Esophagus muscularis mucosa (tissue), 4 donors: ENCODE results near the gene CELF4. TPM values are rescaled to one million over a fixed set of nuclear protein-coding genes. Genes with fewer than 3 reads are reported as not detected.

Experiments
- DNase-seq: peaks from one replicate; pipeline ENCODE4 v3.0.0-alpha.2; 2017; ENCODE audit errors: extremely low spot score
- H3K27ac ChIP-seq, 4 donors: fragments of 200-600 bp; sonication (generic); replicated peaks in 1 of 4; 1 replicate in 3 of 4; 2 replicates in 1 of 4; pipeline ENCODE4 v1.5.1; 2016 to 2019; ENCODE audit warnings: mild to moderate bottlenecking in 1 of 4
- H3K27me3 ChIP-seq, 4 donors: fragments of 200-600 bp; sonication (generic); one replicate each; pipeline versions ENCODE4 v1.5.1 to v1.6.0; 2016 to 2019
- H3K36me3 ChIP-seq, 4 donors: fragments of 200-600 bp; sonication (generic); one replicate each; pipeline ENCODE4 v1.5.1; 2016 to 2019
- H3K4me1 ChIP-seq, 4 donors: fragments of 200-600 bp; sonication (generic); one replicate each; pipeline ENCODE4 v1.5.1; 2016 to 2019
- H3K4me3 ChIP-seq, 4 donors: fragments of 200-600 bp; sonication (generic); 1 replicate in 2 of 4; 2 replicates in 2 of 4; pipeline ENCODE4 v1.5.1; 2016 to 2019; ENCODE audit warnings: mild to moderate bottlenecking in 4 of 4, moderate library complexity in 1 of 4
- H3K9me3 ChIP-seq, 4 donors: fragments of 200-600 bp; sonication (generic); 1 replicate in 3 of 4; 2 replicates in 1 of 4; pipeline ENCODE4 v1.5.1; 2016 to 2019
- CTCF ChIP-seq, 3 experiments: fragments of 200-600 bp in 2 of 3; fragments of 450-650 bp in 1 of 3; sonication (generic) in 2 of 3; IDR thresholded peaks; one replicate each; pipeline ENCODE4 v1.5.1; 2017 to 2019; ENCODE audit warnings: antibody characterized with exemption in 3 of 3, mild to moderate bottlenecking in 2 of 3, moderate library complexity in 1 of 3
- EP300 ChIP-seq: sonication (generic); formaldehyde crosslinking; IDR thresholded peaks from one replicate; pipeline ENCODE4 v1.6.1; 2017; ENCODE audit warnings: antibody characterized with exemption
- POLR2A ChIP-seq: fragments of 450-650 bp; IDR thresholded peaks from one replicate; pipeline ENCODE4 v1.6.1; 2017; ENCODE audit warnings: antibody characterized with exemption, moderate library complexity, mild to moderate bottlenecking, low read depth
- POLR2AphosphoS5 ChIP-seq, 2 donors: sonication (generic); formaldehyde crosslinking; IDR thresholded peaks; one replicate each; pipeline ENCODE4 v1.6.1; 2017; ENCODE audit warnings: antibody characterized with exemption in 2 of 2
- WGBS: methylation state at CpG from one replicate; pipeline ENCODE4 v1.1.5; 2018; 5-methylcytosine and 5-hydroxymethylcytosine counted together
- intact Hi-C: fragments of 100-400 bp; cut with DNase I; formaldehyde crosslinking; loops from one replicate; pipeline ENCODE4 v1.15.1; 2023
- total RNA-seq, 4 donors: library from RNA; depleted of rRNA; stranded (reverse); fragments of >200 nt; gene quantifications; one replicate each; pipeline versions ENCODE4 v1.1.0 to v1.2.1, GENCODE V29; 2016

The CELF4 gene
- total RNA-seq, 4 donors from 2014 or later: 0.86 to 1.8 (median 1.7) TPM

GRCh38 chr18:37306432-37306831, 259.2 kb downstream of the CELF4 start:
- Histone ChIP-seq H3K27ac (no peak overlapping the region), H3K4me3 (no peak overlapping the region), H3K36me3 (no peaks in the 10 kb centered on the region), H3K27me3 (no peaks in the 10 kb centered on the region), H3K9me3 (no peaks in the 10 kb centered on the region), H3K4me1 (no peaks in the 10 kb centered on the region)
- WGBS: 91% methylated on average over 4 of the region's 8 CpGs
- no peak for DNase-seq
- intact Hi-C loops: no loop called here
- TF ChIP-seq EP300 (no peak), CTCF (IDR thresholded peaks at IDR 0.05) (no peak), POLR2A (no peak), POLR2AphosphoS5 (IDR thresholded peaks at IDR 0.05) (no peak)

GRCh38 chr18:37305066-37305465, 260.5 kb downstream of the CELF4 start:
- TF ChIP-seq POLR2AphosphoS5 (IDR thresholded peaks at IDR 0.05) (no peak), CTCF (IDR thresholded peaks at IDR 0.05) (no peak), POLR2A (no peak), EP300 (no peak)
- Histone ChIP-seq H3K4me1 (peaks cover 0 to 5% (median 3%) of the 10 kb centered on the region in 4 donors), H3K27ac (no peak overlapping the region), H3K36me3 (no peaks in the 10 kb centered on the region), H3K9me3 (no peaks in the 10 kb centered on the region), H3K4me3 (no peak overlapping the region), H3K27me3 (no peaks in the 10 kb centered on the region)
- intact Hi-C loops: no loop called here
- DNase-seq: no peak
- 84% methylated on average over 13 of the region's 13 CpGs for WGBS

GRCh38 chr18:37304012-37304680, 261.5 kb downstream of the CELF4 start:
- 90% methylated on average over 5 of the region's 5 CpGs for WGBS
- no peak for DNase-seq
- H3K9me3 ChIP-seq: no peaks in the 10 kb centered on the region
- no peak overlapping the region for H3K27ac ChIP-seq
- no peaks in the 10 kb centered on the region for H3K36me3 ChIP-seq
- H3K4me3 ChIP-seq: no peak overlapping the region
- H3K4me1 ChIP-seq: peaks cover 8 to 14% (median 12%) of the 10 kb centered on the region in 4 donors
- H3K27me3 ChIP-seq: no peaks in the 10 kb centered on the region
- intact Hi-C loops: no loop called here
- TF ChIP-seq POLR2AphosphoS5 (IDR thresholded peaks at IDR 0.05) (no peak), CTCF (IDR thresholded peaks at IDR 0.05) (no peak), EP300 (no peak), POLR2A (no peak)

- intact Hi-C loops: no loop called here
- H3K4me1 ChIP-seq: peaks cover 11 to 19% (median 17%) of the 10 kb centered on the region in 4 donors
- no peak overlapping the region for H3K27ac ChIP-seq
- 30% methylated on average over 2 of the region's 2 CpGs for WGBS
- H3K27me3 ChIP-seq: no peaks in the 10 kb centered on the region
- H3K36me3 ChIP-seq: no peaks in the 10 kb centered on the region
- no peak overlapping the region for H3K4me3 ChIP-seq
- DNase-seq: no peak
- TF ChIP-seq POLR2AphosphoS5 (IDR thresholded peaks at IDR 0.05): no peak
- no peak for TF ChIP-seq POLR2A
- TF ChIP-seq EP300: no peak
- no peak for TF ChIP-seq CTCF (IDR thresholded peaks at IDR 0.05)
- no peaks in the 10 kb centered on the region for H3K9me3 ChIP-seq
Measured at GRCh38 chr18:37303009-37303408, 262.6 kb downstream of the CELF4 start.

GRCh38 chr18:37302519-37302918, 263.1 kb downstream of the CELF4 start:
- no peak for DNase-seq
- intact Hi-C loops: no loop called here
- H3K4me1 ChIP-seq: peaks cover 11 to 19% (median 17%) of the 10 kb centered on the region in 4 donors
- H3K36me3 ChIP-seq: no peaks in the 10 kb centered on the region
- H3K27me3 ChIP-seq: no peaks in the 10 kb centered on the region
- TF ChIP-seq POLR2AphosphoS5 (IDR thresholded peaks at IDR 0.05): no peak
- no peak for TF ChIP-seq POLR2A
- no peak for TF ChIP-seq CTCF (IDR thresholded peaks at IDR 0.05)
- TF ChIP-seq EP300: no peak
- no peaks in the 10 kb centered on the region for H3K9me3 ChIP-seq
- WGBS: 87% methylated on average over 3 of the region's 3 CpGs
- no peak overlapping the region for H3K27ac ChIP-seq
- no peak overlapping the region for H3K4me3 ChIP-seq
